A549 (cell line): ENCODE results near the gene MYH6.

Experiments used
- CHD4 ChIP-seq: fragments of 200-600 bp; sonication (generic); IDR thresholded peaks from 2 replicates; pipeline ENCODE4 v1.6.1; 2016; ENCODE audit warnings: antibody characterized with exemption, mild to moderate bottlenecking, borderline replicate concordance
- EP300 ChIP-seq, 2 experiments: fragments of >200 bp; sonication (Bioruptor Twin); formaldehyde crosslinking; IDR thresholded peaks; 2 replicates in 1 of 2; 3 replicates in 1 of 2; pipeline ENCODE4 v1.6.1; 2016 to 2017
- KDM1A ChIP-seq: fragments of 200-600 bp; sonication (generic); IDR thresholded peaks from 2 replicates; pipeline ENCODE4 v1.6.1; 2016; ENCODE audit warnings: low read depth, mild to moderate bottlenecking
- POLR2A ChIP-seq: IDR thresholded peaks from 2 replicates; pipeline ENCODE4 v1.6.1; 2012; ENCODE audit warnings: mild to moderate bottlenecking, low read length
- SMC3 ChIP-seq: fragments of >200 bp; sonication (Bioruptor Twin); formaldehyde crosslinking; IDR thresholded peaks from 3 replicates; pipeline ENCODE4 v1.6.1; 2018; ENCODE audit warnings: inconsistent platforms
- TF ChIP-seq, protein P1 (sequence below): fragments of >200 bp; sonication (Bioruptor Twin); formaldehyde crosslinking; IDR thresholded peaks from 3 replicates; pipeline ENCODE4 v1.5.1; 2016
- TF ChIP-seq, protein P2 (sequence below): fragments of 200-600 bp; sonication (generic); IDR thresholded peaks from 2 replicates; pipeline ENCODE4 v1.6.1; 2016; ENCODE audit warnings: antibody characterized with exemption, mild to moderate bottlenecking, moderate library complexity

DNA sequence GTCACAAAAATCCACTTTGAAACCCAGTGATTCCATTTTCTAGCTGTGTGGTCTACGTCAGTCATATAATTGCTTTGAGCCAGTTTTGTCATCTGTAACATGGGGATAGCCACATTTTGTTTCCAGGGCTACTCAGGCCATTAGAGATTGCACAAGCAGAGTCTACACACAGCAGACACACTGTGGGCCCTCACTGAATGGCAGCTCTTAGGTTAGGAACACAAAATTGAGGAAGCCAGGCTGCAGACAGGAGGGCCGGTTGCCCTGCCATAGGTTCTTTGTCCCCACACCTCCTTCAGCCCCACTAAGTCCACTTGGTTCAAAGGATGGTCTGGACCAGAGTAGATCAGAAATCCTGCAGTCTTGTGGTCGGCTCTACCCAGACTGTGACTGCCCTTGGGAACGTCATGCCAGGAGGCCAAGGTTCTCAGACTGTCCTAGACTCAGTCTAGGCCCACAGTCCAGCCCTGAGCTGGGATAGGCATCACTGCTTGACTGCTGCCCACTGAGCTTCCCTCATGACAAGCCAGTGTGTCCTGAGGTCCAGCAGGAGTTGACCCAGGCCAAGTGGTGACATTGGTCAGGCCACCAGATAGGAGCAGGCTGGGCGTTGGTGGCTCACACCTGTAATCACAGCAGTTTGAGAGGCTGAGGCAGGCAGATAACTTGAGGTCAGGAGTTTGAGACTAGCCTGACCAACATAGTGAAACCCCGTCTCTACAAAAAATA, 31.2 kb upstream of the MYH6 start:
- TF ChIP-seq, protein P1, sequence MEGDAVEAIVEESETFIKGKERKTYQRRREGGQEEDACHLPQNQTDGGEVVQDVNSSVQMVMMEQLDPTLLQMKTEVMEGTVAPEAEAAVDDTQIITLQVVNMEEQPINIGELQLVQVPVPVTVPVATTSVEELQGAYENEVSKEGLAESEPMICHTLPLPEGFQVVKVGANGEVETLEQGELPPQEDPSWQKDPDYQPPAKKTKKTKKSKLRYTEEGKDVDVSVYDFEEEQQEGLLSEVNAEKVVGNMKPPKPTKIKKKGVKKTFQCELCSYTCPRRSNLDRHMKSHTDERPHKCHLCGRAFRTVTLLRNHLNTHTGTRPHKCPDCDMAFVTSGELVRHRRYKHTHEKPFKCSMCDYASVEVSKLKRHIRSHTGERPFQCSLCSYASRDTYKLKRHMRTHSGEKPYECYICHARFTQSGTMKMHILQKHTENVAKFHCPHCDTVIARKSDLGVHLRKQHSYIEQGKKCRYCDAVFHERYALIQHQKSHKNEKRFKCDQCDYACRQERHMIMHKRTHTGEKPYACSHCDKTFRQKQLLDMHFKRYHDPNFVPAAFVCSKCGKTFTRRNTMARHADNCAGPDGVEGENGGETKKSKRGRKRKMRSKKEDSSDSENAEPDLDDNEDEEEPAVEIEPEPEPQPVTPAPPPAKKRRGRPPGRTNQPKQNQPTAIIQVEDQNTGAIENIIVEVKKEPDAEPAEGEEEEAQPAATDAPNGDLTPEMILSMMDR, result no peak
- TF ChIP-seq KDM1A (no peak), SMC3 (no peak), POLR2A (no peak), CHD4 (no peak), EP300 (IDR thresholded peaks at IDR 0.05) (no peak)
- TF ChIP-seq, protein P2, sequence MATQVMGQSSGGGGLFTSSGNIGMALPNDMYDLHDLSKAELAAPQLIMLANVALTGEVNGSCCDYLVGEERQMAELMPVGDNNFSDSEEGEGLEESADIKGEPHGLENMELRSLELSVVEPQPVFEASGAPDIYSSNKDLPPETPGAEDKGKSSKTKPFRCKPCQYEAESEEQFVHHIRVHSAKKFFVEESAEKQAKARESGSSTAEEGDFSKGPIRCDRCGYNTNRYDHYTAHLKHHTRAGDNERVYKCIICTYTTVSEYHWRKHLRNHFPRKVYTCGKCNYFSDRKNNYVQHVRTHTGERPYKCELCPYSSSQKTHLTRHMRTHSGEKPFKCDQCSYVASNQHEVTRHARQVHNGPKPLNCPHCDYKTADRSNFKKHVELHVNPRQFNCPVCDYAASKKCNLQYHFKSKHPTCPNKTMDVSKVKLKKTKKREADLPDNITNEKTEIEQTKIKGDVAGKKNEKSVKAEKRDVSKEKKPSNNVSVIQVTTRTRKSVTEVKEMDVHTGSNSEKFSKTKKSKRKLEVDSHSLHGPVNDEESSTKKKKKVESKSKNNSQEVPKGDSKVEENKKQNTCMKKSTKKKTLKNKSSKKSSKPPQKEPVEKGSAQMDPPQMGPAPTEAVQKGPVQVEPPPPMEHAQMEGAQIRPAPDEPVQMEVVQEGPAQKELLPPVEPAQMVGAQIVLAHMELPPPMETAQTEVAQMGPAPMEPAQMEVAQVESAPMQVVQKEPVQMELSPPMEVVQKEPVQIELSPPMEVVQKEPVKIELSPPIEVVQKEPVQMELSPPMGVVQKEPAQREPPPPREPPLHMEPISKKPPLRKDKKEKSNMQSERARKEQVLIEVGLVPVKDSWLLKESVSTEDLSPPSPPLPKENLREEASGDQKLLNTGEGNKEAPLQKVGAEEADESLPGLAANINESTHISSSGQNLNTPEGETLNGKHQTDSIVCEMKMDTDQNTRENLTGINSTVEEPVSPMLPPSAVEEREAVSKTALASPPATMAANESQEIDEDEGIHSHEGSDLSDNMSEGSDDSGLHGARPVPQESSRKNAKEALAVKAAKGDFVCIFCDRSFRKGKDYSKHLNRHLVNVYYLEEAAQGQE, result no peak
